AG09309 (cell line): ENCODE results near the gene TSEN2.

Experiments
- DNase-seq: peaks from one replicate; pipeline ENCODE4 v3.0.0-alpha.2; 2010; ENCODE audit warnings: low read depth
- H3K4me3 ChIP-seq: 2 replicates; pipeline ENCODE4 v1.5.1; 2011; ENCODE audit warnings: mild to moderate bottlenecking, low read depth, low read length, moderate library complexity; ENCODE audit not compliant: control insufficient read depth
- TF ChIP-seq, protein P1 (sequence below): IDR thresholded peaks from 2 replicates; pipeline ENCODE4 v1.5.1; 2011; ENCODE audit warnings: mild to moderate bottlenecking, low read depth, low read length, inconsistent platforms; ENCODE audit not compliant: insufficient read depth, control insufficient read depth; ENCODE audit errors: missing control alignments

The TSEN2 gene

GRCh38 chr3:12471241-12471640 is 13.0 kb upstream of the TSEN2 start:
- TF ChIP-seq, protein P1, sequence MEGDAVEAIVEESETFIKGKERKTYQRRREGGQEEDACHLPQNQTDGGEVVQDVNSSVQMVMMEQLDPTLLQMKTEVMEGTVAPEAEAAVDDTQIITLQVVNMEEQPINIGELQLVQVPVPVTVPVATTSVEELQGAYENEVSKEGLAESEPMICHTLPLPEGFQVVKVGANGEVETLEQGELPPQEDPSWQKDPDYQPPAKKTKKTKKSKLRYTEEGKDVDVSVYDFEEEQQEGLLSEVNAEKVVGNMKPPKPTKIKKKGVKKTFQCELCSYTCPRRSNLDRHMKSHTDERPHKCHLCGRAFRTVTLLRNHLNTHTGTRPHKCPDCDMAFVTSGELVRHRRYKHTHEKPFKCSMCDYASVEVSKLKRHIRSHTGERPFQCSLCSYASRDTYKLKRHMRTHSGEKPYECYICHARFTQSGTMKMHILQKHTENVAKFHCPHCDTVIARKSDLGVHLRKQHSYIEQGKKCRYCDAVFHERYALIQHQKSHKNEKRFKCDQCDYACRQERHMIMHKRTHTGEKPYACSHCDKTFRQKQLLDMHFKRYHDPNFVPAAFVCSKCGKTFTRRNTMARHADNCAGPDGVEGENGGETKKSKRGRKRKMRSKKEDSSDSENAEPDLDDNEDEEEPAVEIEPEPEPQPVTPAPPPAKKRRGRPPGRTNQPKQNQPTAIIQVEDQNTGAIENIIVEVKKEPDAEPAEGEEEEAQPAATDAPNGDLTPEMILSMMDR = no peak
- DNase-seq = no peak
- no peak overlapping the region for H3K4me3 ChIP-seq

DNA sequence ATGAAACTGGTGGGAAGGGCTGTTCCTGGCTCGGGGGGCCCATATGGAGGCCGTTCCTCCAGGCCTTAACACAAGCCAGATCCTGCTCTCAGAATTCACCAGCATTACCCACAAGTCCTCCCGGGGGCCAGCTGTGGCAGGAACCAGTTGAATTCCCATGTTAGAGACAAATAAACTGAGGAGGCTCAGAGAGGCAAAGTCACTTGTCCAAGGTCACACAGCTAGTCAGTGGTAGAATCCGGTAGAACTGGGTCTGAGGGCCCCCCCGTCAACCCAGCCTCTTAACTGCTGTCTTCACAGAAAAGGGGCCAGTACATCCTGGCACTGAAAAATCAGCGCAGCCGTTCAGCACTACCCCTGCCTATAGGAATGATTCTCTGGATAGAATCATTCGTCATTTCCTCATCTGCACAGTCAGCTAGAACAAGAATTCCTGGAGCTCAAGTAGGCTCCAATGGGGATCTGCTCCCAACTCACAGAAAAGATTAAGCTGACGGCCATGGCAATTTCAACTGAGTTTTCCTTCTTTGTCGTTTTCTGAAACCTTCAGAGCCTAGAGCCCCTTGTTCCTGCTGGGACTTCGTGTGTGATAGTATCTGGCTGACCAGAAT is 12.2 kb upstream of the TSEN2 start:
- no peak for DNase-seq
- no peak overlapping the region for H3K4me3 ChIP-seq
- TF ChIP-seq, protein P1 = no peak

DNA sequence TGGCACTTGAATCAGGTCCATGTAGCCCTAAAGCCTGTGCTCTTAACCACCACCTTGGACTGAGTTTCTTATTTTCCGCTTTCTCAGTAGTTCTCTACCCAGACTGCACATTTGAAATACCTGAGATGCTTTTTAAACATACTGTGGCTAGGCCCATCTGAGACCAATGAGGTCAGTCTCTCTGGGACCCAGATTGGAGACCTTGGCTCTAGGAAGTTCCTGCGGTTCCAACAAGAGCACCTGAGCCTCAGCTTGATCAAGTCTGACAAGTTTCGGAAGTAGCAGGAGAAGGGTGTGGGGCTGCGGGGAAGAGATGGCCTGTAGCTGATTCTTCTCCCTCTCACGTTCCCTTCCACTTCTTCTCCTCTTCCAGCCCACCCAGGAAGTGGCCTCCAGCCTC is 11.5 kb upstream of the TSEN2 start:
- TF ChIP-seq, protein P1 = no peak
- no peak for DNase-seq
- no peak overlapping the region for H3K4me3 ChIP-seq

- TF ChIP-seq, protein P1 = no peak
- no peak for DNase-seq
- no peak overlapping the region for H3K4me3 ChIP-seq
Observed at GRCh38 chr3:12473511-12473910, 10.8 kb upstream of the TSEN2 start.

GRCh38 chr3:12476238-12476897 is 7.9 kb upstream of the TSEN2 start:
- DNase-seq = no peak
- no peak overlapping the region for H3K4me3 ChIP-seq
- TF ChIP-seq, protein P1 = no peak

GRCh38 chr3:12477256-12477655 is 7.0 kb upstream of the TSEN2 start:
- no peak for DNase-seq
- TF ChIP-seq, protein P1 = no peak
- H3K4me3 ChIP-seq = no peak overlapping the region
